HT1080 (cell line): Measurements from ENCODE around the gene ING3. TPM values are rescaled to one million over a fixed set of nuclear protein-coding genes. Genes with fewer than 3 reads are reported as not detected.
"Not testable (repeated sequence)": the region's sequence is repeated elsewhere in the genome, so short reads cannot be mapped to it uniquely, and the experiment has no call there.

Experiments
- DNase-seq: peaks from one replicate; pipeline ENCODE4 v3.0.0-alpha.2; 2015; ENCODE audit warnings: low read depth
- total RNA-seq: library from RNA; depleted of rRNA; stranded (reverse); fragments of >200 nt; shearing (Covaris generic); gene quantifications from 2 replicates; pipeline ENCODE4 v1.2.3, GENCODE V29; 2014

Gene ING3
- total RNA-seq, 1 experiment from 2014 or later, result 16.5 TPM

DNA sequence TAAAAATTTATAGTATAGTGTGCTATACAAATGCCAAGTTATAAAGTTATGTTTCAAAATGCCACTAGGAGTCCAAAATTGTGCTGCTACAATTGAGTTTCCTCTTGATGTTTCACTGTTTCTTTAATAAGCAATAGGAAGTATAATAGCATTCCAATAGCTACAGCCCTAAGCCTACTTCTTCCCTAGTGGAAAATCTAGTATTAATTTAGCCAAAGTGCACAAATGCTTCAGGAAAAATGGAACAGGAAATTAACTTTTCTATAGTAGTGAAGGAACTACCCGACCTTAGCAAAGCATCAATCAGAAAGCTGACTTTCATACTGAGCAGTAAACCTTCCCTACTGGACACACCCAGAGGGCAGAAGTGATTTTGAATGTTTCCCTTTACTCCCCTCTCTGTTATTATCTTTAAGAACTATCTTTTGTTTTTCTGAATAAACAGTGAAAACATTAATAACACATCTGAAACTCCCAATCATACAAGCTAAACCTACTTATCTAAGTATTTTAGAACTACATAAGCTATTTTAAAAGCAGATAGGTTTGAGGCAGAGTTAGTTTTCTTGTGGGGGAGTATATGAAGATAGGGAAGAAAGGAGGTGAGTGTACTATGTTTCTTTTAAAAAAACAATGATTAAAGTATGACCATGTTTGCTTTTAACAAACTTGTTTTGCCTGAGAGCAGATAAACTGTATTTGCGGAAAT lies 51.6 kb downstream of the ING3 start:
- DNase-seq, result no peak

DNA sequence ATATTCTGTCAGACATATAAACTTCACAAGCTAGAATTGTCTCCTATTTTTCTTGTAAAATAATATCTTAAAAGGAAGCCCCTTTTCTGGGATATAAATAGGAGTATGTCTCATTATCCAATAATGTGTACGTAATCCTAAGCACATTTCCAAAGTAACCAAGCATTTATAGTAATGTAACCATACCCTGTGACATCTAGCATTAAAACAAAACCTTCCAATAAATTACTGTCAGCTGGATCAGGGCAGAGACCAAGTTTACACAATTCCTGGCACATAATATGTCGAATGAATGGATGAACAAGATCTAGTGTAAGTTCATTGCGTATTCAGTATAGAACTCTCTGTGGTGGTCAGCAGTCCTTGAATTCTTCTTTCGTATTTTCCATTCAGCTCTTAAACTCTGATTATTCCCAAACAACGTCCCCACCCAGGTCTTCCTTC lies 52.2 kb downstream of the ING3 start:
- no peak for DNase-seq

- no peak for DNase-seq
Measured at GRCh38 chr7:121003986-121004685, 53.6 kb downstream of the ING3 start.

DNA sequence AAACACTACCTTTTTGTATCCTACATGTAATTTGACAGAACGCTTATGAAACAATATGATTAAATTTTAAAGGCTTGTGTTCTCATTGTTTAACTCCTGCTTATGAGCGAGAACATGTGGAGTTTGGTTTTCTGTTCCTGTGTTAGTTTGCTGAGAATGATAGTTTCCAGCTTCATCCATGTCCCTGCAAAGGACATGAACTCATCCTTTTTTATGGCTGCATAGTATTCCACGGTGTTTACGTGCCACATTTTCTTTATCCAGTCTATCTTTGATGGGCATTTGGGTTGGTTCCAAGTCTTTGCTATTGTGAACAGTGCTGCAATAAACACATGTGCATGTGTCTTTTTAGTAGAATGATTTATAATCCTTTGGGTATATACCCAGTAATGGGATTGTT lies 54.5 kb downstream of the ING3 start:
- DNase-seq, result not testable (repeated sequence)

DNA sequence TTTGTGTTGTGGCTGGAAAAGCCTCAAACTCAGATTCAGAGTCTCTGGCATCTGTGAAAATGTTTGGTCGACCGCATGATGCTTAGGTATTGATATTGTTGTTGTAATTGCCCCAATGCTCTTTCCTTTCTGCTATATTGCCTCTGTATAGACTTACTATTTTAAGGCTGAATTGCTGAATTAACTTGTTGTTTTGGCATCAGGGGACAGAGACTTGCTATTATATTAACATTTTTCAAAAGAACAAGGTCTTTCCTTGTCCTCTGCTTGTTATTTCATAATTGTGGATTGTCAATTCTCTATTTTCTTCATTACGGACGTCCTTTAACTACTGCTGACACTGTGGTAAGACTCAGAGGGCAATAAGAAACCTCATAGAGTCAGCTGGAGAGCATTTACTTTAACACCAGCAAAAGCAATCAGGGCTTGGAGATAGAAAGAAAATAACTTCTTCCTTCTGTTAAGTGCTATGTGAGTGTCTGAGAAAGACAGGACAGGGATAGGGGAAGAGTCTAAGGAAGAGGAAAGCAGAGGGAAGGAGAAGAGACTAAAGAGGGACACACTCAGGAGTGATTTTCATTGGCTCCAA lies 55.5 kb downstream of the ING3 start:
- DNase-seq, result no peak

DNA sequence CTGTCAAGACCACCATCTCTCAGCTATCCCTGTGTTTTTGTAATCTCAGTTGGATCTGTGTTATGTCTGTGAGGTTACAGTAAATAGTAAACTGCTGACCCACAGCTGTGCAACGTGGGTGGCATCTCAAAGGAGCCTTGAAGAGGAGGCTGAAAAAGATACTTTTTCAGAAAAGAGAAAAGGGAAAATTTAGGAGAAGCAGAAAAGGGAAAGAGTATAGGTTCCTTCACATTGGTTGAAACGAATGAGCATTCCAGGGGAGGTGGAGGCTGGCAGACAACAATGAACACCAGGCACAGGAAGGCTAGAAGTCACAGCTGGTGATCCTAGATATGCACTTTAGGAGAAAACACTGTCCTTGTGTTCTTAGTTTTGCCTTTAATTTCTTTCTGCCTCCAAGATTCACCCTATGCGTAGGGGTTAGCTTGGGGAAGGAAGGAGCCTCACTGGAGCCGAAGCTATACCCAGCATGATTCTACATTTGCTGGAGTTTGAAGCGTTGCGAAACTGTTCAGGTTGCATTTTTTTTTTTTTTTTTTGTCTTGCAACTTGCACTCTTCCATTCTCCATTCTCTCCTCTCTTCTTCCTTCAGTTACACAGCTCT lies 56.2 kb downstream of the ING3 start:
- DNase-seq, result no peak

GRCh38 chr7:121008816-121009215 lies 58.2 kb downstream of the ING3 start:
- no peak for DNase-seq

DNA sequence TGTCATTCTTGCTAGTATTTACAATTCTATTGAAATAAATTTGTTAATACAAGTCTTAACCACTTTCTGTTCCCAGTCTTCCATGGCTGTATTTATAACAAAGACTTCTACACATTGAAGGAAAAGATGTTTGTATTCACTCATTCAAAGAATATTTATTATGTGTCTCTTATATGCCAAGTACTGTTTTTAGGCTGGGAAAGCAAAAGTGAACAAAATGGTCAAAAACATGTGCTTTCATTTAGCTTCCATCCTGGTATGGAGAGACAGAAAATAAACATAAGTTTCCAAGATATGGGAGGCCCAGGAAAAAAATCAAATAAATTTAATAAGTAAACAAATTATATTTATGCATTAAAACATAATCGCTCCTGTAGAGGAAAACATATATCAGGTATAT lies 60.8 kb downstream of the ING3 start:
- no peak for DNase-seq

GRCh38 chr7:121012170-121012874 lies 61.7 kb downstream of the ING3 start:
- no peak for DNase-seq

- DNase-seq, result no peak
Measured at GRCh38 chr7:121012919-121013318, 62.3 kb downstream of the ING3 start.

DNA sequence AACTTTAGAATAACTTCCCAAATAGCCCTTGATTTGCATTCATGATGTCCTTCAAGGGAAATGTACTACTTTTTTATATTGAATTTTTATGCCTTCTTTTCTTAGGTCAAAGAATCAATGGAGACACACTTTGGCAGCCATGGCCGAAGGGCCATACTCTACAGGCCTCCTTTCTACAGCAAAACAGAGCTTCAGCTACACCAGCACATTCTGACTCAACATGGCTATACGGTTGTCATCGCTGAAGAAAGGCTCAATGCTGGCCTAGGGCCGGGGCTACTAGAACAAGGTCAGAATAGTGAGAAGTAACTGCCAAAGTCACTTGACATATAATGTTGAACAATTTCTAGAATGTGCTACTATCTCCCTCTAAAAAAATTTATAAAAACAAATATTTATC lies 65.0 kb downstream of the ING3 start:
- no peak for DNase-seq

GRCh38 chr7:121016966-121017365 lies 66.4 kb downstream of the ING3 start:
- DNase-seq, result no peak

DNA sequence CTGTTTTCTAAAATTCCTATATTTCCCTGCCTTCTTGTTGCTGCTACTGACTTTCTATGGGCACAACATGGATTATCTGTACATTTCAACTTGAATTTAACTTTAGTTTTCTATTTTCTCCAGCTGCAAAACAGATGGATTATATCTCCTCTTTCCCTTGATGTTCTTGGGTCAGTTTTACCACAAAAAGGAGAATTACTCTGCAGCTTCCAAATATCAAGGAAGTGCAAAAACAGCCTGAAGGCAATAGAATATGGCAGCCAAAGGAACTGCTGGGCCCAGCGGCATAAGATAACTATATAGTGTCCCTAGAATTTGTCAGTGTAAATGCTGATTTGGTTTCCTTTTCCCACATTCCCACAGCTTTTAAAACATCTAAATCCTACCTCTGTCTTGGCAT lies 67.0 kb downstream of the ING3 start:
- no peak for DNase-seq

GRCh38 chr7:121019018-121019417 lies 68.4 kb downstream of the ING3 start:
- DNase-seq, result no peak

DNA sequence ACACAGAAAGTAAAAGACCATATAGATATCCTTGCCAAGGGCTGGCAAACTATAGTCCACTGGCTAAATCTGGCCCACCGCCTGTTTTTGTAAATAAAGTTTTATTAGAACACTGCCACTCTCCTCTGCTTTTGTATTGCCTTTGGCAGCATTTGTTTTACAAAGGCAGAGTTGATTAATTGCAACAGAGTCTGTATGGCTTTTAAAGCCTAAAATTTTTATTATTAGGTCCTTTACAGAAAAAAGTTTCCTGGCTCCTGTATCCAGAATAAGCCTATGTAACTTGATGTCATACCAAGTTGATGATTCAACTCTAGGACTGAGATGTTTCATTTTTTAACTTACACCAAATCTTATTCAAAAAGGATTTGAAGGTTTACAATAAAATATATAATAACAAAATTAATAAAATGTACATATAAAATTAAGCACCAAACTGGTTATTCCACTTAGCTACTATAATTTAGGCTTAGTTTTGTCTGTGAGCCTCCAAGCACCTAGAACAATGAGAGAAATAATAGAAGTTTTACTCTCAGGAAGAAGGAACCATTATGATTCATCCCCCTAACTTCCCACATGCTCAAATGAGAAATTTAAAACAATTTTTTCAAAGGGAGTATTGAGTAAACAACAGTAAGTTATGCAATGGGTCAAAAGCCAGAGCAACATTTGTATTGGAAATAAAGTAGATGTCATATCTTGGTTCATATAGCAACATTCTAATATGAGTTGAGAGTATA lies 69.8 kb downstream of the ING3 start:
- DNase-seq, result peak; percentile 63

GRCh38 chr7:121020989-121021969 lies 70.7 kb downstream of the ING3 start:
- DNase-seq, result no peak

- no peak for DNase-seq
Measured at GRCh38 chr7:121023194-121023593, 72.6 kb downstream of the ING3 start.

DNA sequence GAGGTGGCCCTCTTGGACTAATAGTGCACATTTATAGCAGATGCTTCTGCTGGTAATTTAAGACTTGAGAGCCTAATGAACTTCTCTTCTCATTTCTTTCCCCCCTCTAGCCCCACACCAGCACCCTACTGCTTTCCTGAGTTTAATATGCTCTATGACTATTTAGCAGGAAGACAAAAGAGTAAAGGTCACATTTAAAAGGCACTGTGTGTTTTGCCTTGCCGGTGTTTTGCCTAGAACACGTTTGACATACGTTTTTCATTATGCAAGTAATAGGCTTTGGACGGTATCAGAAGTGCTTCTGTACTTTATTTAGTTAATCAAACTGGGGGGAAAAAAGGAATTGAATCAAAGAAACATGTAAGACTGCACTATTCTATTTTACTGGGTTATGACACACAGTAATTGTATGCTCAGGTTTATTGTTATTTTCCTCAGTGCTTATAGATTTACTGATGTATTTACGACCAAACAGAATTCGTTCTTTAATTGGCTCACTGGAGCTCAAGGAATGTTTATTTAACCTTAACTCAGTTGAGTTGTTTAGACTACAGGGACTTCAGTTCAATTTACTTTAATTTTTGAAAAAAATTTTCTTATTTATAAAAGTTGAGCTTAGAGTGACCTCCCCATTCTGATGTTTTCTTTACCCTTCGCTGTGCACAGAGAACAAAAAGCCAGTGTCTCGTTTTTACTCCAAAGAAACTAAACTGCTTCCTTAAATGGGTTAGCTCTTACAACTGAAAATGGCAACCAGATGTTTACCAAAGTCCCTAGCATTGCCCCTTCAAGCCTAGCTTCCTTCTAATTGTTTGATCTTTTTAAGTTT lies 73.3 kb downstream of the ING3 start:
- DNase-seq, result no peak

DNA sequence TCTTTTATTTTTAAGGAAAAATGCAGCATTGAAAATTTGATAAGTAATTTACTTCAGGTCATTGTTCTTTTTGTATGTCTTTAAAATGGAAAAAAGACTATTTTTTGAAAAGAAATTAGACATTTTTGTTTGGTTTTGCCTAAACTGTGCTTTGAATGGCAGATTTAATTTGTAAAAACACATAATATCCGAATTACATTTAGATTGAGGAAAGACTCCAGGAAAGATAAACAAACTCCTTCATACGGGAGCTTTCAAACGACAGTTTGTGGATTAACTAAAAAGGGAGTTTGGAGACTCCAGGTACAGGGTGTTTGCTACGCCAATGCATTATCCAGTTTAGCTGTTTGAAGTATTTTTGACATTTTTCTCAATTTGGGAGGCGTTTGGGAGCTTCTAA lies 74.0 kb downstream of the ING3 start:
- no peak for DNase-seq
